Posterior cingulate gyrus (tissue), 11 donors: ENCODE measurements around the gene ZNF664.

Experiments
- DNase-seq, 10 donors: peaks; one replicate each; pipeline versions ENCODE4 v3.0.0 to v3.0.0-alpha.2; 2020 to 2021; ENCODE audit warnings: mixed read lengths in 3 of 10
- intact Hi-C: fragments of 100-400 bp; cut with DNase I; formaldehyde crosslinking; loops from one replicate; pipeline ENCODE4 v1.15.1; 2023

ZNF664 gene

GRCh38 chr12:124006085-124006845 is 33.2 kb downstream of the ZNF664 start:
- DNase-seq = peak in 1 of 10 donors; percentile 71
- intact Hi-C loops = no loop called here

GRCh38 chr12:124006846-124007713 is 34.1 kb downstream of the ZNF664 start:
- intact Hi-C loops = no loop called here
- DNase-seq = no peak

GRCh38 chr12:124007826-124008570 is 35.0 kb downstream of the ZNF664 start:
- no peak for DNase-seq
- intact Hi-C loops = no loop called here

- DNase-seq = no peak
- intact Hi-C loops = no loop called here
Measured at GRCh38 chr12:124008595-124008994, 35.6 kb downstream of the ZNF664 start.

- intact Hi-C loops = no loop called here
- DNase-seq = no peak
Measured at GRCh38 chr12:124009781-124010180, 36.8 kb downstream of the ZNF664 start.

- no peak for DNase-seq
- intact Hi-C loops = no loop called here
Measured at GRCh38 chr12:124010687-124011086, 37.7 kb downstream of the ZNF664 start.

- intact Hi-C loops = no loop called here
- DNase-seq = no peak
Measured at GRCh38 chr12:124011435-124012115, 38.6 kb downstream of the ZNF664 start.

- intact Hi-C loops = no loop called here
- DNase-seq = no peak
Measured at GRCh38 chr12:124013073-124013472, 40.1 kb downstream of the ZNF664 start.

- intact Hi-C loops = no loop called here
- no peak for DNase-seq
Measured at GRCh38 chr12:124015494-124016461, 42.8 kb downstream of the ZNF664 start.

GRCh38 chr12:124017064-124017463 is 44.0 kb downstream of the ZNF664 start:
- DNase-seq = no peak
- intact Hi-C loops = no loop called here

- no peak for DNase-seq
- intact Hi-C loops = no loop called here
Measured at GRCh38 chr12:124018539-124018938, 45.5 kb downstream of the ZNF664 start.

GRCh38 chr12:124019115-124019514 is 46.1 kb downstream of the ZNF664 start:
- DNase-seq = no peak
- intact Hi-C loops = no loop called here

GRCh38 chr12:124020514-124020949 is 47.5 kb downstream of the ZNF664 start:
- DNase-seq = no peak
- intact Hi-C loops = no loop called here

GRCh38 chr12:124021007-124021406 is 48.0 kb downstream of the ZNF664 start:
- intact Hi-C loops = no loop called here
- no peak for DNase-seq

- DNase-seq = no peak
- intact Hi-C loops = no loop called here
Measured at GRCh38 chr12:124022161-124022560, 49.1 kb downstream of the ZNF664 start.

- no peak for DNase-seq
Measured at GRCh38 chr12:124024263-124024678, 51.3 kb downstream of the ZNF664 start.

GRCh38 chr12:124024776-124025175 is 51.8 kb downstream of the ZNF664 start:
- intact Hi-C loops = no loop called here
- DNase-seq = no peak

More at GRCh38 chr12:124024263-124024678, 51.3 kb downstream of the ZNF664 start:
- intact Hi-C loops = no loop called here

GRCh38 chr12:124025661-124026060 is 52.6 kb downstream of the ZNF664 start:
- intact Hi-C loops = no loop called here
- no peak for DNase-seq
